Measurements from ENCODE around the gene MGAT3. TPM values are rescaled to one million over a fixed set of nuclear protein-coding genes. Genes with fewer than 3 reads are reported as not detected.
A peak's percentile ranks its signal among the peaks of the same experiment; 100 is the strongest.

The MGAT3 gene
- total RNA-seq, 4 donors from 2014 or later: 1.2 to 7.1 (median 3.6) TPM

GRCh38 chr22:39515266-39516050 lies 58.6 kb downstream of the MGAT3 start:
- TF ChIP-seq POLR2A (IDR thresholded peaks at IDR 0.05; ENCODE audit: low read depth) (no peak), POLR2AphosphoS5 (IDR thresholded peaks at IDR 0.05) (no peak), CTCF (IDR thresholded peaks at IDR 0.05) (no peak), EP300 (IDR thresholded peaks at IDR 0.05) (no peak)
- intact Hi-C loops (cut with DNase I): loop anchor here (10.0 kb wide), 1 partner anchor 111 kb away; no protein-coding TSS in a partner anchor
- no peak for DNase-seq (ENCODE audit: extremely low spot score)
- no peaks in the 10 kb centered on the region for H3K9me3 ChIP-seq
- no peak overlapping the region for H3K27ac ChIP-seq (replicated peaks in 1 of 4)
- H3K4me1 ChIP-seq: peaks cover 18 to 26% (median 22%) of the 10 kb centered on the region in 4 donors
- no peak overlapping the region for H3K4me3 ChIP-seq
- 90% methylated on average over 12 of the region's 12 CpGs for WGBS
- H3K27me3 ChIP-seq: no peaks in the 10 kb centered on the region
- H3K36me3 ChIP-seq: peaks cover 41 to 71% (median 61%) of the 10 kb centered on the region in 4 donors

- no peak overlapping the region for H3K4me3 ChIP-seq
- H3K27ac ChIP-seq (replicated peaks in 1 of 4): no peak overlapping the region
- peaks cover 41 to 67% (median 55%) of the 10 kb centered on the region in 4 donors for H3K36me3 ChIP-seq
- H3K27me3 ChIP-seq: no peaks in the 10 kb centered on the region
- H3K9me3 ChIP-seq: no peaks in the 10 kb centered on the region
- no peak for TF ChIP-seq EP300 (IDR thresholded peaks at IDR 0.05)
- TF ChIP-seq CTCF (IDR thresholded peaks at IDR 0.05): no peak
- no peak for TF ChIP-seq POLR2A (IDR thresholded peaks at IDR 0.05; ENCODE audit: low read depth)
- TF ChIP-seq POLR2AphosphoS5 (IDR thresholded peaks at IDR 0.05): no peak
- 81% methylated on average over 3 of the region's 3 CpGs for WGBS
- intact Hi-C loops (cut with DNase I): loop anchor here (10.0 kb wide), 1 partner anchor 113 kb away; no protein-coding TSS in a partner anchor
- no peak for DNase-seq (ENCODE audit: extremely low spot score)
- H3K4me1 ChIP-seq: peaks cover 28 to 39% (median 33%) of the 10 kb centered on the region in 4 donors
Measured at GRCh38 chr22:39517470-39517869, 60.7 kb downstream of the MGAT3 start.

GRCh38 chr22:39518144-39518786 lies 61.5 kb downstream of the MGAT3 start:
- peaks cover 33 to 67% (median 55%) of the 10 kb centered on the region in 4 donors for H3K36me3 ChIP-seq
- H3K9me3 ChIP-seq: no peaks in the 10 kb centered on the region
- intact Hi-C loops (cut with DNase I): loop anchor here (10.0 kb wide), 1 partner anchor 113 kb away; no protein-coding TSS in a partner anchor
- no peak for TF ChIP-seq EP300 (IDR thresholded peaks at IDR 0.05)
- TF ChIP-seq POLR2A (IDR thresholded peaks at IDR 0.05; ENCODE audit: low read depth): no peak
- no peak for TF ChIP-seq CTCF (IDR thresholded peaks at IDR 0.05)
- no peak for TF ChIP-seq POLR2AphosphoS5 (IDR thresholded peaks at IDR 0.05)
- 52% methylated on average over 5 of the region's 5 CpGs for WGBS
- H3K4me1 ChIP-seq: peaks cover 36 to 47% (median 41%) of the 10 kb centered on the region in 4 donors
- H3K27ac ChIP-seq (replicated peaks in 1 of 4): peak overlapping the region; percentile 99 to 100 (median 99)
- no peak for DNase-seq (ENCODE audit: extremely low spot score)
- H3K4me3 ChIP-seq: no peak overlapping the region
- H3K27me3 ChIP-seq: no peaks in the 10 kb centered on the region

DNA sequence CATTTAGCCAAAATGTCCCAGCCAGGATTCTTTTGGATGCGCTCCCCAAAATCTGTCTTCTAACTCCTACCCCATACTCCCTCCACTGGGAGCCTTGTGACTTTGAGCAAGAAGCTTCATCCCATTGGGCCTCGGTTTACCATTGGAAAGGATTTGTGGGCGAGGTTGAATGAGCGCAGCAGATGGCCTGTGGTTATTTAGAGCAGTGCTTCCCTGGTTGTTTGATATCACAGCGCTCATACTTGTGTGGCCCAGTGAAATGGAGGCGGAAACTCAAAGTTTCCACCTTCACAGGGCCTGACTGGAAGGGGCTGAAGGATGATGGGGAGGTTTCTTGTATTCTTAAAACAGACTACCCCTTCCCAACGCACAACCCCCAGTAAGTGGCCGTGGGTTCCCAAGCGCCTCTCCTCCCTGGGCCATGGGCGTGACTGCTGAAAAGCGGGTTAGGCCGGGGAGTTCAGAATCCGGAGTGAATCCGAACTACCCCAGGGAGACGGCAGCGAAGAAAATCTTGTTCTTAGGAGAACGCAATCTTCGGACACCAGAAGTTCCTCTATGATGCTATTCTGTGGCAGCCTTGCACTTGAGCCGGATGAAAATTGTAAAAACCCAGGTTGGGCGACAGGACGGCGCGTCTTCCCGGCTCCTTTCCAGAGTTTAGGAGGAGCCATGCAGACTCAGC lies 62.3 kb downstream of the MGAT3 start:
- no peak for DNase-seq (ENCODE audit: extremely low spot score)
- Histone ChIP-seq H3K27me3 (no peaks in the 10 kb centered on the region), H3K4me1 (peaks cover 45 to 53% (median 47%) of the 10 kb centered on the region in 4 donors), H3K36me3 (peaks cover 27 to 67% (median 53%) of the 10 kb centered on the region in 4 donors), H3K9me3 (no peaks in the 10 kb centered on the region), H3K27ac (replicated peaks in 1 of 4) (peak overlapping the region; percentile 99 to 100 (median 99)), H3K4me3 (peak overlapping the region; percentile 91 to 100 (median 96))
- intact Hi-C loops (cut with DNase I): loop anchor here (10.0 kb wide), 1 partner anchor 114 kb away; no protein-coding TSS in a partner anchor
- 8% methylated on average over 23 of the region's 24 CpGs for WGBS
- no peak for TF ChIP-seq EP300 (IDR thresholded peaks at IDR 0.05)
- TF ChIP-seq CTCF (IDR thresholded peaks at IDR 0.05): no peak
- TF ChIP-seq POLR2A (IDR thresholded peaks at IDR 0.05; ENCODE audit: low read depth): no peak
- no peak for TF ChIP-seq POLR2AphosphoS5 (IDR thresholded peaks at IDR 0.05)
